ENCODE results near the gene PTCH2.
A peak's percentile ranks its signal among the peaks of the same experiment; 100 is the strongest.
"Not testable (repeated sequence)": the region's sequence is repeated elsewhere in the genome, so short reads cannot be mapped to it uniquely, and the experiment has no call there.

Gene PTCH2

GRCh38 chr1:44799770-44800584, 43.1 kb downstream of the PTCH2 start, which contains the start of gene PLK3:
Gene PLK3 (plus strand): TSS chr1:44800377. CDS start chr1:44800464, 87 bp downstream.
- peak; percentile 96 for DNase-seq

GRCh38 chr1:44798481-44799365, 44.3 kb downstream of the PTCH2 start:
- peak; percentile 53 for DNase-seq

- DNase-seq, result not testable (repeated sequence)
Observed at GRCh38 chr1:44797886-44798285, 45.2 kb downstream of the PTCH2 start.

DNA sequence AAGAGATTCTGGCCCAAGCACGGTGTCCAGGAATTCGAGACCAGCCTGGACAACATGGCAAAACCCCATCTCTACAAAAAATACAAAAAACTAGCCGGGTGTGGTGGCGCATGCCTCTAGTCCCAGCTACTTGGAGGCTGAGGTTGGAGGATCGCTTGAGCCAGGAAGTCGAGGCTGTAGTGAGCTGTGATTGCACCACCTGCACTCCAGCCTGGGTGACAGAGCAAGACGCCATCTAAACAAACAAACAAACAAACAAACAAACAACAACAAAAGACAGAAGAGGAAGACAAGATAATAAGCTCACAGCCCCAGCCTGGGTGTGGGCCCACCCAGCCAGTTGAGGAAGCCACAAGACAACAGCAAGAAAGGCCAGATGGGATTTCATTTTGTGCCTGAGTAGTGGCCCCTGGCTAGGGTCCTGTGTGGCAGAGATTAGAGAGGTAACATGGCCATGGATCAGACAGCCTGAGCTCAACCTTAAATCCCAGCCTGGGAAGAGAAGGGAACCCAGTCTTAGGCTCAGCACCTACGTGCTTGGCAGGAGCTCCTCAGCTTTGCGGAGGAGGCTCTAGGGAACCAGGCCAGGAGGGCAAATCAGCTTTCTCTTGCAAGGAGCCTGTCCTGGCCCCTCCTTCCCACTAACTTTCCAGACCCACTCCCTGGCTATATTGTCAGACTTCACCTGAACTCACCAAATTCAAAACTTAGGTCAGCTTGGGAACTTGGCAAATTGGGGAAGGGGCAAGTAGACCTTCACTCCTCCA, 50.1 kb downstream of the PTCH2 start:
- DNase-seq, result no peak

GRCh38 chr1:44790968-44791801, 51.9 kb downstream of the PTCH2 start:
- DNase-seq, result peak; percentile 19

- DNase-seq, result no peak
Observed at GRCh38 chr1:44788120-44788860, 54.8 kb downstream of the PTCH2 start, which contains the start of gene BEST4. Gene BEST4 (minus strand): TSS chr1:44788170. CDS start chr1:44787705, 465 bp downstream.

GRCh38 chr1:44787506-44787905, 55.5 kb downstream of the PTCH2 start:
- DNase-seq, result no peak

DNA sequence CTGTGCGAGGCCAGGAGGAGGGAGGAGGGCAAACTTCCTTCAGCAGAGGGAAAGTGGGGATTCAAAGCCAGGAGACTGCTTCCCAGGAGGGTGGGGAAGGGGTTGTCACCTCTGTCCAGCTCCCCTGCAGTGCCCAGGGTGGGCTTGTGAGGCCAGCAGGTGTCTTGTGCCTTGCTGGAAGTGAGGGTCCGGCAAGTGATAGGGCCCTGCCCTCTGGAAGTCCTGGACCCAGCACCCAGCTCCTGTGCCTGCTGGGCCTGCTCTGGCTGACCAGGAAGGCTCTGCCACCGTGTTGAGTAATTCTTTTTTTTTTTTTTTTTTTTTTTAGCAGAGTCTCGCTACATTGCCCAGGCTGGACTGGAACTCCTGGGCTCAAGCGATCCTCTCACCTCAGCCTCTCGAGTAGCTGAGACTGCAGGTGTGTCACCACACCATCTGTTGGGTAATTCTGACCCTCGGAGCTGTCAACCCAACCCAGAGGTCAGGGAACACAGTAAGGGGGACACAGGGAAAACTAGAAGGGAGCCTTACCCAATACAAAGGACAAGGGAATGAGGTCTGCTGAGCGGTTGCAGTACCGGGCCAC, 56.1 kb downstream of the PTCH2 start:
- no peak for DNase-seq

DNA sequence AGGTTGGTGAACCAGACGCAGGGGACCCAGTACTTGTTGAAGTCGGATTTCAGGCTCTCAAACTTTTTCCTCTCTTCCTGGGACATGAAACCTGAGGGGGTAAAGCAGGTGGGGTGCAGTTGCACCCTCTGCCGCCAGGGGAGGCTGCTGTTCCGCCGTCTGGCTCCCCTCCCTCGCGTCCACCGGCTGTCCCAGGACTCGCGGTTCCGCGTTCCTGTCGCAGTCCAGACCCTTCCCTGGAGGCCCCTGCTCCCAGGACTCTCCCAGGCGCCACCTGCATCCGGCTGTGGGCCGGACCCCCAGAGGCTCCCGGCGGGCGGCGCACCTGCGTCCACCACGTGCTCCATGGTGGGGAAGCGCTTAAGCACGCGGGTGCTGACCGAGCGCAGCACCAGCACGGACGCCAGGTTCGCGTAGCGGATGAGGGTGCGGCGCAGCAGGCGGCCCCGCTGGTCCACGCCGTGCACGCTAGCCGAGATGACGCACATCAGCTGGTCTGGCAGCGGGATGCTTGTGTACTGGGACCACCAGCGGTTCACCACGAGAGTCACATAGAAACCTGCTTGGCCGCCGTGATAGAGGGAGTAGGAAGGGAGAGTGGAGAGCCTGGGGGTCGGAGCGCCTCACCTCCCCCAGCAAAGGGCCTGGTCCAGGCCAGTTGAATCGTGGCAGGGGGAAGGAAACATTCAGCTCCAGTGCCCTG, 56.8 kb downstream of the PTCH2 start:
- no peak for DNase-seq

GRCh38 chr1:44785501-44786137, 57.4 kb downstream of the PTCH2 start:
- DNase-seq, result no peak

- DNase-seq, result no peak
Observed at GRCh38 chr1:44785029-44785380, 58.0 kb downstream of the PTCH2 start.

DNA sequence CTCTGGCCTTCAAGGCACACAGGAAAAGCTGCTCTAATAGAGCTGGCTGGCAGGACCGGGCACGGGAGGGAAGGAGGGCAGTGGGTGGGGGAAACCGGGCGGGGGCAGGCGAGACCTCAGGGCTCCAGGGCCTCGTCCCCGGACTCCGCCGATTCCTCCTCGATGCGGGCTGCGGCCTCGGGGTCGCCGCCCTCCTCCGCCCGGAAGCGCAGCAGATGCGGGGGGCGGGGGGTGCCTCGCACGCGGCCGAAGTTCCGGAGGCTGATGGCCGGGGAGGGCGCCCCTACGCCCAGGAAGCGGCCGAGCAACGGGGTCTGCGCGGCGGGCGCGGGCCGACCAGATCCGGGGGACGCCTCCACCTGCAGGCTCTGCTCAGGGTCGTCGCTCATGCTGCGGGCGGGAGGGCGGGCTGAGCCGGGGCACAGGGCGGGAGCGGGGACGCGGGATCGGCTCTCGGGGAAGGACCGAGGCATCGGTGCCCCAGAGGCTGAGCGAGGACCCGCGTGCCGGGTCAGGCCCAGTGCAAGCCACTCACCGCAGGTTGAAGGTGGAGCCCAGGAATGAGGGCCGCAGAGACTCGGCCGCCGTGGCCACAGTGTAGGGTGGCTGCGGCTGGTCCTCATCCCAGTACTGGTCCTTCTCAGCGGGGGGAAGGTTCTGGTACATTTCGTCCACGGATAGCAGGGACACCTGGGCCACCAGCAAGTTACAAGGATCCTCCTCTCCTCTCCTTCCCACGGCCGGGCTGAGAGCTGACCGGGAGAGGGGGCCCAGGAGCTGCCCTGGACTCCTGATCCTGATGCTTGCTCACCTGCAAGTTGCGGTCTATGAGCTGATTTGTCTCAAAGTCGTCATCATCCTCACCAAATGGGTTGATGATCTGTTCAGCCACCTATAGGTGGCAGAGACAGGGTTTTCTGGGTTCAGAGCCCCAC, 58.7 kb downstream of the PTCH2 start:
- peak; percentile 37 for DNase-seq

DNA sequence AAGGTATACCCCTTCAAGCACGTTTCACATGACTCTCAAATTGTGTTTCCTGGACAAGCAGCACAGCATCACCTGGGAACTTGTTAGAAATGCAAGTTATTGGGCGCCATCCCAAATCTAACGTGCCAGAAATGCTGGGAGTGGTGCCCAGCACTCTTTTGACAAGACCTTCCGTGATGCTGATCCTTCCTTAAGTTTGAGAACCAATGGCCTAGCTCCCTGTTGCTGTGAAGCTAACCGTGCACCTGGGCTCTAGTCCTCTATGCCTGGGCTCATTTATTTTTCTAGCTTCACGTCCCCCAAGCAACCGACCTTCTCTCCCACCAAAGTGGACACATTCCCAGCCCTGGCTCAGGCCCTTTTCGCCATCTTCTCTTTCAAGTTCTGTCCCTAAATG, 59.4 kb downstream of the PTCH2 start:
- no peak for DNase-seq

DNA sequence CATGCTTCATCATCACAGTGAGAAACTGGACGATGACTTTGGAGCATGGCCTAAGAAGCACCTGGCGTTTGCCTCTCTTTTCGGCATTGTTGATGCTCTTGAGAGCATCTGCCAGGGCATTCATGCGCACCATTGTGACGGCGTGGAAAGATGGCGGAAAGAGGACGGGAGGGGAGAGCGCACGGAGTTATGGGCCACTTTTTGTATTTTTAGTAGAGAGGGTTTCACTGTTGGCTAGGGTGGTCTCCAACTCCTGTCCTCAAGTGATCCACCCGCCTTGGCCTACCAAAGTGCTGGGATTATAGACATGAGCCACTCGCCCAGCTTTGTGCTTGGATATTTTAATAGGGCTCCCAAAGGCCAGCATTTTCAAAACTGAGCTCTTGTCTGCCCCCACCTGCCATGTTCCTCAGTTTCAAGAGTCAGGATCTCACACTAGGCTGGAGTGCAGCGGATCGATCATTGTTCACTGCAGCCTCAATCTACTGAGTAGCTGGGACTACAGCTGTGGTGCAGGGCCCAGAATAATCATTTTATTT, 62.4 kb downstream of the PTCH2 start:
- no peak for DNase-seq

GRCh38 chr1:44778705-44779576, 64.1 kb downstream of the PTCH2 start:
- no peak for DNase-seq

DNA sequence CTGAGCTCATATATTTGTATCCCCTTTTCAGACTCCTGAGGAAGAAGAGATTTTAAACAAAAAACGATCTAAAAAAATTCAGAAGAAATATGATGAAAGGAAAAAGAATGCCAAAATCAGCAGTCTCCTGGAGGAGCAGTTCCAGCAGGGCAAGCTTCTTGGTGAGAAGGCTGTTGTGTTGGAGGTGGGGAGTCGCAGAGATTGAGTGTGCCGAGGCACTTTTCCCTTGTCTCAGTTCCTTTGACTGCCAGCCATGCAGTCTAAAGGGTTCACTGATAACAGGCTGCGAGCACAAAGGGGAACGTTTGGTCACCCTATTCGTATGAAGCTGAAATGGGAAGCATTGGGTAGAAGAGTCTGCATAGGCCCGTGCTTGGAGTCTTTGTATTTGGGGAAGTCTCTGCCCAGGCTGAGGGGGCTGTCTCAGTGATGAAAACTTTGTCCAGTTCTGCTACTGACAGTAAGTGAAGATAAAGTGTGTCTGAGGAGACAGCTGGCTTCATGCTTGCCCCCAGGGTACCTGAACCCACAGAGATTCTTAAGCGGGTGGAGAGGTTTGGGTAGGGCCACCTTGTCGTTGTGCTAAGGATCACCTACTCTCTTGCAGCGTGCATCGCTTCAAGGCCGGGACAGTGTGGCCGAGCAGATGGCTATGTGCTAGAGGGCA, 65.0 kb downstream of the PTCH2 start:
- DNase-seq, result no peak

DNA sequence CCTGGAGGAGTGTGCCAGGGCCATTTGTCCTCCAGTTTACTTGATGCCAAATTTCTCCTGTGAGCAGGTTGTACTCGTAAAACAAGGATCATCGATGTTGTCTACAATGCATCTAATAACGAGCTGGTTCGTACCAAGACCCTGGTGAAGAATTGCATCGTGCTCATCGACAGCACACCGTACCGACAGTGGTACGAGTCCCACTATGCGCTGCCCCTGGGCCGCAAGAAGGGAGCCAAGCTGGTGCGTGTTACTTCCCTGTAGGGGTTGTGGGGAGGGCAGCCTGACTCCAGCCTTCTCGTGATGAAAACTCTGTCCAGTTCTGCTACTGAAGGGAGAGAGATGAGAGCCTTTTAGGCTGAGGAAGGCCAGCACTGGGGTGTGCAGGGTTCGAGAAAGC, 65.5 kb downstream of the PTCH2 start:
- DNase-seq, result no peak
